HEK293 (cell line): ENCODE measurements around the gene P2RX1.
A peak's percentile ranks its signal among the peaks of the same experiment; 100 is the strongest.

Experiments
- CTCF ChIA-PET: fragments of 350-600 bp; formaldehyde crosslinking; extraction: SDS; loops from one replicate; lab custom pipeline; 2021; ENCODE audit warnings: antibody characterized with exemption; lab: Yijun Ruan, JAX
- POLR2A ChIA-PET: fragments of 300-600 bp; formaldehyde crosslinking; extraction: SDS; loops from one replicate; lab custom pipeline; 2020; ENCODE audit warnings: antibody characterized with exemption, inconsistent platforms; lab: Yijun Ruan, JAX
- H3K27ac ChIP-seq: fragments of 200-500 bp; sonication (Bioruptor generic); 2 replicates; pipeline ENCODE4 v1.5.1; 2014; ENCODE audit warnings: low read depth, low read length, control low read depth, inconsistent platforms; ENCODE audit errors: extremely low read depth
- H3K36me3 ChIP-seq, 2 experiments: fragments of 200-500 bp in 1 of 2; sonication (Bioruptor generic) in 1 of 2; 1 replicate in 1 of 2; 2 replicates in 1 of 2; pipeline ENCODE4 v1.5.1; 2014 to 2017; ENCODE audit warnings: inconsistent platforms in 2 of 2, low read length in 2 of 2; ENCODE audit not compliant: control insufficient read depth in 2 of 2, insufficient read depth in 1 of 2
- H3K4me1 ChIP-seq: fragments of 200-500 bp; sonication (Bioruptor generic); 2 replicates; pipeline ENCODE4 v1.5.1; 2014; ENCODE audit warnings: mild to moderate bottlenecking, low read length, inconsistent platforms; ENCODE audit not compliant: control insufficient read depth, insufficient read depth
- H3K4me3 ChIP-seq: 2 replicates; pipeline ENCODE4 v1.5.1; 2011; ENCODE audit warnings: low read depth, mild to moderate bottlenecking, control low read depth, low read length, moderate library complexity
- H3K9me3 ChIP-seq: fragments of 200-500 bp; sonication (Bioruptor generic); 2 replicates; pipeline ENCODE4 v1.5.1; 2014; ENCODE audit warnings: low read depth, low read length, inconsistent platforms; ENCODE audit not compliant: control insufficient read depth, insufficient read depth
- GLI2 ChIP-seq: fragments of 450-650 bp; formaldehyde crosslinking; IDR thresholded peaks from 2 replicates; pipeline ENCODE4; 2017; ENCODE audit warnings: missing biosample characterization, missing genetic modification characterization, low read depth, borderline replicate concordance
- KLF16 ChIP-seq: fragments of 450-650 bp; formaldehyde crosslinking; IDR thresholded peaks from 2 replicates; pipeline ENCODE4 v1.5.1; 2017; ENCODE audit warnings: missing biosample characterization, missing genetic modification characterization
- SP7 ChIP-seq: fragments of 450-650 bp; formaldehyde crosslinking; IDR thresholded peaks from 2 replicates; pipeline ENCODE4 v1.5.1; 2016; ENCODE audit warnings: missing biosample characterization, missing genetic modification characterization
- ZBTB20 ChIP-seq: fragments of 450-650 bp; formaldehyde crosslinking; IDR thresholded peaks from 2 replicates; pipeline ENCODE4 v1.5.1; 2016; ENCODE audit warnings: missing biosample characterization, missing genetic modification characterization
- ZIC2 ChIP-seq: fragments of 450-650 bp; formaldehyde crosslinking; IDR thresholded peaks from 2 replicates; pipeline ENCODE4 v1.5.1; 2016; ENCODE audit warnings: missing biosample characterization, missing genetic modification characterization
- ZNF16 ChIP-seq: fragments of 450-650 bp; formaldehyde crosslinking; IDR thresholded peaks from 2 replicates; pipeline ENCODE4 v1.5.1; 2016; ENCODE audit warnings: low read depth, missing biosample characterization, missing genetic modification characterization
- ZNF169 ChIP-seq: fragments of 450-650 bp; formaldehyde crosslinking; IDR thresholded peaks from 2 replicates; pipeline ENCODE4 v1.5.1; 2016; ENCODE audit warnings: missing biosample characterization, missing genetic modification characterization
- ZNF19 ChIP-seq: fragments of 450-650 bp; formaldehyde crosslinking; IDR thresholded peaks from 2 replicates; pipeline ENCODE4; 2016; ENCODE audit warnings: missing biosample characterization, missing genetic modification characterization, low read depth
- ZNF292 ChIP-seq: fragments of 450-650 bp; formaldehyde crosslinking; IDR thresholded peaks from 2 replicates; pipeline ENCODE4 v1.5.1; 2016; ENCODE audit warnings: low read depth, missing biosample characterization, missing genetic modification characterization, borderline replicate concordance
- ZNF311 ChIP-seq: fragments of 450-650 bp; formaldehyde crosslinking; IDR thresholded peaks from 2 replicates; pipeline ENCODE4 v1.5.1; 2017; ENCODE audit warnings: missing biosample characterization, missing genetic modification characterization, borderline replicate concordance
- ZNF324 ChIP-seq: fragments of 450-650 bp; formaldehyde crosslinking; IDR thresholded peaks from 2 replicates; pipeline ENCODE4 v1.5.1; 2016; ENCODE audit warnings: missing biosample characterization, missing genetic modification characterization
- ZNF366 ChIP-seq: fragments of 450-650 bp; formaldehyde crosslinking; conservative IDR thresholded peaks from 2 replicates; pipeline ENCODE4 v1.5.1; 2016; ENCODE audit warnings: missing biosample characterization, missing genetic modification characterization
- ZNF394 ChIP-seq: fragments of 450-650 bp; formaldehyde crosslinking; IDR thresholded peaks from 2 replicates; pipeline ENCODE4 v1.5.1; 2016; ENCODE audit warnings: missing biosample characterization, missing genetic modification characterization, mild to moderate bottlenecking, moderate library complexity, borderline replicate concordance
- ZNF596 ChIP-seq: fragments of 450-650 bp; IDR thresholded peaks from 2 replicates; pipeline ENCODE4 v1.5.0; 2018; ENCODE audit warnings: missing biosample characterization, mild to moderate bottlenecking, missing genetic modification characterization, moderate library complexity
- ZNF600 ChIP-seq: fragments of 450-650 bp; formaldehyde crosslinking; IDR thresholded peaks from 2 replicates; pipeline ENCODE4 v1.5.1; 2016; ENCODE audit warnings: missing biosample characterization, missing genetic modification characterization
- ZNF626 ChIP-seq: fragments of 450-650 bp; sonication (Bioruptor Pico); formaldehyde crosslinking; IDR thresholded peaks from 2 replicates; pipeline ENCODE4 v1.5.1; 2018; ENCODE audit warnings: missing biosample characterization, missing genetic modification characterization, inconsistent platforms
- ZNF629 ChIP-seq: fragments of 450-650 bp; formaldehyde crosslinking; IDR thresholded peaks from 2 replicates; pipeline ENCODE4 v1.5.1; 2017; ENCODE audit warnings: missing biosample characterization, missing genetic modification characterization
- ZNF660 ChIP-seq: fragments of 450-650 bp; IDR thresholded peaks from 2 replicates; pipeline ENCODE4 v1.5.1; 2018; ENCODE audit warnings: missing biosample characterization, mild to moderate bottlenecking, missing genetic modification characterization
- ZNF670 ChIP-seq: fragments of 450-650 bp; formaldehyde crosslinking; IDR thresholded peaks from 2 replicates; pipeline ENCODE4 v1.5.1; 2016; ENCODE audit warnings: missing biosample characterization, missing genetic modification characterization, low read depth
- ZNF830 ChIP-seq: fragments of 450-650 bp; IDR thresholded peaks from 2 replicates; pipeline ENCODE4 v1.5.0; 2018; ENCODE audit warnings: missing biosample characterization, missing genetic modification characterization, low read depth, mild to moderate bottlenecking, moderate library complexity
- TF ChIP-seq, protein P1 (sequence below): fragments of 450-650 bp; formaldehyde crosslinking; IDR thresholded peaks from 2 replicates; pipeline ENCODE4 v1.5.1; 2017; ENCODE audit warnings: missing biosample characterization, missing genetic modification characterization
- TF ChIP-seq, protein P2 (sequence below): fragments of 450-650 bp; formaldehyde crosslinking; IDR thresholded peaks from 2 replicates; pipeline ENCODE4 v1.5.1; 2016; ENCODE audit warnings: missing biosample characterization, missing genetic modification characterization
- TF ChIP-seq, protein P3 (sequence below): fragments of 450-650 bp; formaldehyde crosslinking; IDR thresholded peaks from 2 replicates; pipeline ENCODE4 v1.5.1; 2016; ENCODE audit warnings: missing biosample characterization, missing genetic modification characterization

The P2RX1 gene

DNA sequence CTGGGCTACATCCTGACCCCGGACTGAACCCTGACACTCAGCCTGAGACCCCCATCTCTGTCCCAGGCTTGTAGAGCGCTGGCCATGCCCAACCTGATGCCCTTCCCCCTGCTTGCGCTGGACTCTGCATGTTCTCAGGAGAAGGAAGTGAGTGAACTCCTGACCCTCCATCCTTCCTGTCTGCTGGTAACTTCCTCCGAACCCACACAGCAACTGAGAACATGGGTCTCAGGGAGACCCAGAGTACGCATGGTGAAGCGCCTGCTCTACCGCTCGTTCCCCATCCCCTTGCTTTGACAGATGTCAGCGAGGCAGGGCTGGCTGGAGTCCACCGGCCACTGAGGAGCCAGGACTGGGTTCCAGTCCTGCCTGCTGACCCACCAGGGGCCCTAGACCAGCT lies 29.5 kb downstream of the P2RX1 start:
- Histone ChIP-seq H3K27ac (no peak overlapping the region), H3K4me3 (no peak overlapping the region), H3K36me3 (peaks cover 4 to 43% of the 10 kb centered on the region in 2 experiments), H3K4me1 (peaks cover 35% of the 10 kb centered on the region), H3K9me3 (no peaks in the 10 kb centered on the region)
- POLR2A ChIA-PET, result no interaction called here
- CTCF ChIA-PET, result interaction anchor here (0.7 kb wide), 2 partner anchors 14 to 526 kb away, joined by 3 read pairs; no protein-coding TSS in a partner anchor
- TF ChIP-seq ZNF311 (tag by site-specific recombination), result no peak
- no peak for TF ChIP-seq ZBTB20 (tag by site-specific recombination)
- no peak for TF ChIP-seq ZIC2
- no peak for TF ChIP-seq ZNF670
- TF ChIP-seq ZNF394 (tag by site-specific recombination), result no peak
- TF ChIP-seq, protein P1, sequence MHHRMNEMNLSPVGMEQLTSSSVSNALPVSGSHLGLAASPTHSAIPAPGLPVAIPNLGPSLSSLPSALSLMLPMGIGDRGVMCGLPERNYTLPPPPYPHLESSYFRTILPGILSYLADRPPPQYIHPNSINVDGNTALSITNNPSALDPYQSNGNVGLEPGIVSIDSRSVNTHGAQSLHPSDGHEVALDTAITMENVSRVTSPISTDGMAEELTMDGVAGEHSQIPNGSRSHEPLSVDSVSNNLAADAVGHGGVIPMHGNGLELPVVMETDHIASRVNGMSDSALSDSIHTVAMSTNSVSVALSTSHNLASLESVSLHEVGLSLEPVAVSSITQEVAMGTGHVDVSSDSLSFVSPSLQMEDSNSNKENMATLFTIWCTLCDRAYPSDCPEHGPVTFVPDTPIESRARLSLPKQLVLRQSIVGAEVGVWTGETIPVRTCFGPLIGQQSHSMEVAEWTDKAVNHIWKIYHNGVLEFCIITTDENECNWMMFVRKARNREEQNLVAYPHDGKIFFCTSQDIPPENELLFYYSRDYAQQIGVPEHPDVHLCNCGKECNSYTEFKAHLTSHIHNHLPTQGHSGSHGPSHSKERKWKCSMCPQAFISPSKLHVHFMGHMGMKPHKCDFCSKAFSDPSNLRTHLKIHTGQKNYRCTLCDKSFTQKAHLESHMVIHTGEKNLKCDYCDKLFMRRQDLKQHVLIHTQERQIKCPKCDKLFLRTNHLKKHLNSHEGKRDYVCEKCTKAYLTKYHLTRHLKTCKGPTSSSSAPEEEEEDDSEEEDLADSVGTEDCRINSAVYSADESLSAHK, result no peak

DNA sequence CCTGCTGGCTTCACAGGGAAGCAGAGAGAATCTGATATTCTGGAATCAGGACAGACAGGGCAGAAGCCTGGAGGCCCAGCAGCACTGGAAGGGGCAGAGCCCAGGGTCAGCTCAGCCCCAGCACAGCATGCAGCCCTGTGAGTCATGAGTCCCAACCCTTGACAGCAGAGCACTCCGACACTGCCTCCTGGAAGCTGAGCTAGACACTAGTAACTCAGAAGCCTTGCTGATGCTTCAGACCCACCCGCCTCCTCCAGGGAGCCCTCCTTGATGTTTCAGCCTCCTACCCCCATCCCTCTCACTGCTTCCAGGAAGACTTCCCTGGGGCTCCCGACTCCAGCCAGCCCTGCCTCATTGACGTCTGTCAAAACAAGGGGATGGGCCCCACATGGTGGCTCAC lies 30.3 kb downstream of the P2RX1 start:
- no peak overlapping the region for H3K27ac ChIP-seq
- TF ChIP-seq ZNF169 (tag by site-specific recombination) (no peak), ZNF19 (no peak), ZNF600 (peak; percentile 87), ZNF660 (tag by site-specific recombination) (0 out of 2 replicates have a peak, but pooled peaks have one; percentile 41), ZNF16 (tag by site-specific recombination) (no peak), SP7 (tag by site-specific recombination) (0 out of 2 replicates have a peak, but pooled peaks have one; percentile 38), ZIC2 (peak; percentile 62), ZNF366 (tag by site-specific recombination) (no peak), ZNF292 (no peak), ZNF324 (no peak)
- TF ChIP-seq, protein P2, sequence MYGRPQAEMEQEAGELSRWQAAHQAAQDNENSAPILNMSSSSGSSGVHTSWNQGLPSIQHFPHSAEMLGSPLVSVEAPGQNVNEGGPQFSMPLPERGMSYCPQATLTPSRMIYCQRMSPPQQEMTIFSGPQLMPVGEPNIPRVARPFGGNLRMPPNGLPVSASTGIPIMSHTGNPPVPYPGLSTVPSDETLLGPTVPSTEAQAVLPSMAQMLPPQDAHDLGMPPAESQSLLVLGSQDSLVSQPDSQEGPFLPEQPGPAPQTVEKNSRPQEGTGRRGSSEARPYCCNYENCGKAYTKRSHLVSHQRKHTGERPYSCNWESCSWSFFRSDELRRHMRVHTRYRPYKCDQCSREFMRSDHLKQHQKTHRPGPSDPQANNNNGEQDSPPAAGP, result peak; percentile 68
- H3K36me3 ChIP-seq, result peaks cover 4 to 51% of the 10 kb centered on the region in 2 experiments
- H3K9me3 ChIP-seq, result no peaks in the 10 kb centered on the region
- CTCF ChIA-PET, result interaction anchor here (1.1 to 2.0 kb wide), 2 partner anchors 25 to 149 kb away, joined by 3 to 5 read pairs; no protein-coding TSS in a partner anchor
- POLR2A ChIA-PET, result no interaction called here
- H3K4me3 ChIP-seq, result no peak overlapping the region
- H3K4me1 ChIP-seq, result peaks cover 29% of the 10 kb centered on the region

DNA sequence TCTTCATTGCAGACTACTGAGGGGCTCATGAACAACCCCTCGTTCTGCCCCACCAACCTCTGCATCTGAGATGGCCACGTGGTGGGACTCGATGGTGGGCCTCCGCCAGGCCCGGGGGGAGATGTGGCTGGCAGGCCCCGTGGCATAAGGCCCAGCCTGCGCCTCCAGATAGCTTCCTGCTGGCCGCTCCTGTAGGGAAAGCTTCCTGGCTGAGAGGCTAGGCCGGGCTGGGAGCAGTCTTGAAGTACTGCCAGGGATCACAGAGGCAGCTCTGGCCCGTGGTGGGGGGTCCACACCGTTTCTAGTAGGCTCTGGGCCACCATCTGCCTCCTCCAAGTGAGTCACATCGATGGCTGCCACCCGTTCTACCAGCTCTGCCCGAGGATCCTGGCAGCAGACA lies 31.0 kb downstream of the P2RX1 start:
- no peak overlapping the region for H3K27ac ChIP-seq
- no peaks in the 10 kb centered on the region for H3K9me3 ChIP-seq
- H3K36me3 ChIP-seq, result peaks cover 4 to 57% of the 10 kb centered on the region in 2 experiments
- TF ChIP-seq ZNF19, result no peak
- no peak for TF ChIP-seq ZNF629 (tag by site-specific recombination)
- TF ChIP-seq ZNF830 (tag by site-specific recombination), result no peak
- no peak for TF ChIP-seq ZNF626 (tag by site-specific recombination)
- no peak for TF ChIP-seq ZNF600
- TF ChIP-seq KLF16 (tag by site-specific recombination), result no peak
- TF ChIP-seq, protein P3, sequence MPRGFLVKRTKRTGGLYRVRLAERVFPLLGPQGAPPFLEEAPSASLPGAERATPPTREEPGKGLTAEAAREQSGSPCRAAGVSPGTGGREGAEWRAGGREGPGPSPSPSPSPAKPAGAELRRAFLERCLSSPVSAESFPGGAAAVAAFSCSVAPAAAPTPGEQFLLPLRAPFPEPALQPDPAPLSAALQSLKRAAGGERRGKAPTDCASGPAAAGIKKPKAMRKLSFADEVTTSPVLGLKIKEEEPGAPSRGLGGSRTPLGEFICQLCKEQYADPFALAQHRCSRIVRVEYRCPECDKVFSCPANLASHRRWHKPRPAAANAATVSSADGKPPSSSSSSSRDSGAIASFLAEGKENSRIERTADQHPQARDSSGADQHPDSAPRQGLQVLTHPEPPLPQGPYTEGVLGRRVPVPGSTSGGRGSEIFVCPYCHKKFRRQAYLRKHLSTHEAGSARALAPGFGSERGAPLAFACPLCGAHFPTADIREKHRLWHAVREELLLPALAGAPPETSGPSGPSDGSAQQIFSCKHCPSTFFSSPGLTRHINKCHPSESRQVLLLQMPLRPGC (tag by site-specific recombination), result no peak
- TF ChIP-seq GLI2 (tag by site-specific recombination), result no peak
- TF ChIP-seq ZNF596 (tag by site-specific recombination), result no peak
- no peak overlapping the region for H3K4me3 ChIP-seq
- CTCF ChIA-PET, result interaction anchor here (0.7 to 2.4 kb wide), 6 partner anchors 21 to 148 kb away, joined by 3 to 8 read pairs (median 4); no protein-coding TSS in a partner anchor
- H3K4me1 ChIP-seq, result peaks cover 22% of the 10 kb centered on the region
- POLR2A ChIA-PET, result no interaction called here
